OCI-LY3 (cell line): ENCODE data around the gene DIS3L.
"Not testable (repeated sequence)": the region's sequence is repeated elsewhere in the genome, so short reads cannot be mapped to it uniquely, and the experiment has no call there.

Source experiments
- H2AFZ ChIP-seq: fragments of 200-600, 300-600 bp; shearing (Covaris generic); 2 replicates; pipeline ENCODE4 v1.6.0; 2014; ENCODE audit warnings: antibody characterized with exemption, low read depth, low read length
- H3K27ac ChIP-seq: fragments of 200-600, 300-600 bp; sonication (generic); 2 replicates; pipeline ENCODE4 v1.5.1; 2014; ENCODE audit warnings: mild to moderate bottlenecking, low read length, moderate library complexity, mixed read lengths
- H3K27me3 ChIP-seq: fragments of 200-600, 300-600 bp; sonication (generic); 2 replicates; pipeline ENCODE4 v1.6.1; 2014; ENCODE audit warnings: low read depth, low read length, mixed read lengths
- H3K36me3 ChIP-seq: fragments of 200-600, 300-600 bp; sonication (generic); replicated peaks from 2 replicates; pipeline ENCODE3; 2014; ENCODE audit warnings: low read depth, low read length, mixed read lengths
- H3K4me1 ChIP-seq: fragments of 300-600, 200-600 bp; sonication (generic); 2 replicates; pipeline ENCODE4 v1.6.1; 2014; ENCODE audit warnings: low read length, mixed read lengths
- H3K4me2 ChIP-seq: fragments of 200-600, 300-600 bp; sonication (generic); 2 replicates; pipeline ENCODE4 v1.6.1; 2014; ENCODE audit warnings: low read length, mixed read lengths
- H3K4me3 ChIP-seq: fragments of 300-600, 200-600 bp; sonication (generic); 2 replicates; pipeline ENCODE4 v1.5.1; 2014; ENCODE audit warnings: antibody characterized with exemption, mild to moderate bottlenecking, low read length, moderate library complexity
- H3K79me2 ChIP-seq: fragments of 300-600, 200-600 bp; shearing (Covaris generic); 2 replicates; pipeline ENCODE4 v1.6.1; 2014; ENCODE audit warnings: mild to moderate bottlenecking, low read length, mixed read lengths
- H3K9ac ChIP-seq: fragments of 300-600, 200-600 bp; shearing (Covaris generic); 2 replicates; pipeline ENCODE4 v1.6.0; 2014; ENCODE audit warnings: mild to moderate bottlenecking, low read length, moderate library complexity
- H3K9me3 ChIP-seq: fragments of 200-600, 300-600 bp; shearing (Covaris generic); 2 replicates; pipeline ENCODE4 v1.6.1; 2014; ENCODE audit warnings: low read length, mixed read lengths; ENCODE audit not compliant: insufficient read depth
- H4K20me1 ChIP-seq: fragments of 200-600, 300-600 bp; sonication (generic); 2 replicates; pipeline ENCODE4 v1.6.1; 2016; ENCODE audit warnings: low read length, mixed read lengths; ENCODE audit not compliant: insufficient read depth
- CTCF ChIP-seq: fragments of 200-600, 300-600 bp; sonication (generic); IDR thresholded peaks from 2 replicates; pipeline ENCODE4 v1.5.1; 2014; ENCODE audit warnings: antibody characterized with exemption, low read length, low read depth
- EZH2phosphoT487 ChIP-seq: fragments of 200-600 bp; shearing (Covaris generic); IDR thresholded peaks from 2 replicates; pipeline ENCODE4 v1.6.1; 2018; ENCODE audit warnings: antibody characterized with exemption, mixed run types, low read depth

The DIS3L gene

GRCh38 chr15:66356359-66357236 lies 63.2 kb downstream of the DIS3L start, which contains the start of gene TIPIN:
TIPIN (minus strand) TSS chr15:66356685; CDS start chr15:66352947, 3,738 bp downstream.
- Histone ChIP-seq H3K9ac (peak within 1 kb of the TSS; percentile 98), H3K4me1 (peaks cover 45% of the 10 kb centered on the region), H3K9me3 (no peaks in the 10 kb centered on the region), H3K4me3 (peak within 1 kb of the TSS; percentile 94), H3K36me3 (peaks cover 8% of the 10 kb centered on the region), H3K27ac (peak within 1 kb of the TSS; percentile 83), H3K27me3 (no peaks in the 10 kb centered on the region), H3K4me2 (peak within 1 kb of the TSS; percentile 84), H3K79me2 (peaks cover 39% of the 10 kb centered on the region), H4K20me1 (no peaks in the 10 kb centered on the region), H2AFZ (peak within 1 kb of the TSS; percentile 84)
- TF ChIP-seq CTCF, result no peak
- TF ChIP-seq EZH2phosphoT487, result no peak

GRCh38 chr15:66359740-66360139 lies 66.4 kb downstream of the DIS3L start:
- peak overlapping the region; percentile 25 for H3K4me3 ChIP-seq
- peak overlapping the region; percentile 62 for H3K9ac ChIP-seq
- H3K79me2 ChIP-seq, result peaks cover 18% of the 10 kb centered on the region
- H3K36me3 ChIP-seq, result no peaks in the 10 kb centered on the region
- H3K4me1 ChIP-seq, result peaks cover 50% of the 10 kb centered on the region
- H3K27ac ChIP-seq, result peak overlapping the region; percentile 87
- H4K20me1 ChIP-seq, result no peaks in the 10 kb centered on the region
- H3K27me3 ChIP-seq, result no peaks in the 10 kb centered on the region
- H3K9me3 ChIP-seq, result no peaks in the 10 kb centered on the region
- H3K4me2 ChIP-seq, result peak overlapping the region; percentile 69
- TF ChIP-seq EZH2phosphoT487 (no peak), CTCF (0 out of 2 replicates have a peak, but pooled peaks have one; percentile 4)
- peak overlapping the region; percentile 48 for H2AFZ ChIP-seq

DNA sequence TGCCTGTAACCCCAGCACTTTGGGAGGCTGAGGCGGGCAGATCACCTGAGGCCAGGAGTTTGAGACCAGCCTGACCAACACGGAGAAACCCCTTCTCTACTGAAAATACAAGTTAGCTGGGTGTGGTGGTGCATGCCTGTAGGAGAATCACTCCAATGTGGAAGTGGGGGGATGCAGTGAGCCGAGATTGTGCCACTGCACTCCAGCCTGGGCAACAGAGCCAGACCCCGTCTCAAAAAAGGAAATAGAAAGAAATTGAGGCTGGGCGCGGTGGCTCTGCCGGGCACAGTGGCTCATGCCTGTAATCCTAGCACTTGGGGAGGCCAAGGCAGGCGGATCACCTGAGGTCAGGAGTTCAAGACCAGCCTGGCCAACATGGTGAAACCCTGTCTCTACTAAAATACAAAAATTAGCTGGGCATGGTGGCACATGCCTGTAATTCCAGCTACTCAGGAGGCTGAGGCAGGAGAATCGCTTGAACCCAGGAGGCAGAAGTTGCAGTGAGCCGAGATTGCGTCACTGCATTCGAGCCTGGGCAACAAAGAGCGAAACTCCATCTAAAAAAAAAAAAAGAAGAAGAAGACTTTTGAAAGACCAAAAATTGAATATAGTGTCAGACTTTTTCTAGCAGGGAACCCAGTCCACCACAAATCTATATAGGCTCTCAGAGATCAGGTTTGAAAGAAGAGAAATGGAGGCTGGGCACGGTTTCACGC lies 68.5 kb downstream of the DIS3L start:
- peaks cover 42% of the 10 kb centered on the region for H3K4me1 ChIP-seq
- not testable (repeated sequence) for H3K4me3 ChIP-seq, H3K9me3 ChIP-seq, H3K27ac ChIP-seq, H3K79me2 ChIP-seq, H3K27me3 ChIP-seq, H3K36me3 ChIP-seq, H2AFZ ChIP-seq, H4K20me1 ChIP-seq
- peak overlapping the region; percentile 13; the same call in 1 of the 2 replicates for H3K9ac ChIP-seq
- H3K4me2 ChIP-seq, result peak overlapping the region; percentile 28

GRCh38 chr15:66362776-66363175 lies 69.4 kb downstream of the DIS3L start:
- Histone ChIP-seq H3K9me3 (no peaks in the 10 kb centered on the region), H3K4me1 (peaks cover 37% of the 10 kb centered on the region), H3K4me2 (no peak overlapping the region), H2AFZ (no peak overlapping the region), H3K27ac (no peak overlapping the region), H3K36me3 (no peaks in the 10 kb centered on the region), H3K4me3 (no peak overlapping the region), H3K9ac (no peak overlapping the region), H3K79me2 (no peaks in the 10 kb centered on the region), H4K20me1 (no peaks in the 10 kb centered on the region), H3K27me3 (no peaks in the 10 kb centered on the region)
- TF ChIP-seq EZH2phosphoT487, result no peak
- TF ChIP-seq CTCF, result no peak
